Kasumi-1 (cell line): ENCODE data around the gene MAST3.

ENCODE experiments used
- DNase-seq, 2 experiments: peaks; one replicate each; lab custom pipeline; 2025; lab: John Stamatoyannopoulos, UW

The MAST3 gene

DNA sequence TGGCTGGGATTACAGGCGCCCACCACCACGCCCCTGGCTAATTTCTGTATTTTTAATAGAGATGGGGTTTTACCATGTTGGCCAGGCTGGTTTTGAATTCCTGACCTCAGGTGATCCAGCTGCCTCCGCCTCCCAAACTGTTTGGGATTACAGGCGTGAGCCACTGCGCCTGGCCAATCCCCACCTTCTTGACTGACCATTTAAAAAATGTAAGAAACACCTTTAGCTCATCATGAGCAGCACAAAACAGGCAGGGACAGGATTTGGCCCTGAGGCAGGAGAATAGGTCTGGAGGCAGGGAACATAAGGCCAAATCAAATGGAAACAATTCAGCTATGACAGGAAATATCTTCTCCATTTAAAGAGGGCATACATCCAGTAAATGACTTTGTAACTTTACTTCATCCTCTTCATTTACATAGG is 94.1 kb downstream of the MAST3 start:
- DNase-seq = no peak

DNA sequence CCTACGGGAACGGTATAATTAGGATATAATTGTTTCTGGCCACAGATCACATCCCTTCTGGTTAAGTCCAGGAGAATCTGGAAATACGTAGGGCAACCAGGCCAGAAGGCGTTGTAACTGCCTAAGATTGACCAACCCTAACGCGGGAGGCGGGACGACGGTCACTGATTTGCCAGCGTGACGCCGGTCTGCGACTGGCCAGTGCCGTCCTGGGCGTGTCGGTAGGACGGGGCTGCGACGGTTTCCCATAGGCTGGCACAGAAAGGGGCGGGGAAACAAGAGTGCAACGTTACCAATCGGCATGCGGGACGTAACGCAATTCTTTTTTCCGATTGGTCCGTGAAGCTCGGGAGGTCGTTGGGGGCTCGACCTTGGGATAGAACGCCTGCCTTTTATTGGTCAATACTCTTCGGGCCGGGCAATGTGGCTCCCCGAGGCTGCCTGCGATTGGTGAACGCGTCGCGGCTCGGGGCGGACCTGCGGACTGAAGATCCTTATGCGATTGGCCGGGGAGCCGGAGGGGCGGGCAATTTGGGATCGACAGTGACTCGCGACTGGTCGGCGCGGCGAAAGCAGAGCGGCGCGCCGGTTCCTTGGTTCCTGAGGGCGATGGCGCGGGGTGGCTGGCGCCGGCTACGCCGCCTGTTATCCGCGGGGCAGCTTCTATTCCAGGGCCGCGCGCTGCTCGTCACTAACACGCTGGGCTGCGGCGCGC is 95.3 kb downstream of the MAST3 start, which contains the start of gene MPV17L2:
Gene MPV17L2 (plus strand): TSS at position 546 of the 715 bp plus-strand sequence. CDS start 64 bp downstream, at position 610.
- peak; percentile 99 to 100 for DNase-seq

GRCh38 chr19:18193388-18194180 is 96.0 kb downstream of the MAST3 start:
- peak in 1 of 2 experiments; percentile 11 for DNase-seq

DNA sequence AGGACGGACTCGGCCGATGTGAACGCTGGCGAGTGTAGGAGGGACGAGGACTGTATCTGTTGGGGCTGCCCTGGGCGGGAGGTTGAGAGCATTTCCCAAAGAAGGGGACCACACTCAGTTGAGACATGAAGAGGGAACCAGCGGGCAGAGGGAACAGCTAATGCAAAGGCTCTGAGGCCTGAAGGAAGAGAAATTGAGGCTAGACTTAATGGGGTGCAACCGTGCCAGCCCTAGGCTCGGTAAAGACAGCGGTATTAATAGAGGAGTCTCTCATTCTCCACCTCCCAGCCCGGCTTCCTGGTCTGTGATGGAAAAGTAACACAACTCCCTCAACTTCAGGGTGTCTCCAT is 96.6 kb downstream of the MAST3 start:
- no peak for DNase-seq

- no peak for DNase-seq
Measured at GRCh38 chr19:18194554-18195238, 97.1 kb downstream of the MAST3 start.

DNA sequence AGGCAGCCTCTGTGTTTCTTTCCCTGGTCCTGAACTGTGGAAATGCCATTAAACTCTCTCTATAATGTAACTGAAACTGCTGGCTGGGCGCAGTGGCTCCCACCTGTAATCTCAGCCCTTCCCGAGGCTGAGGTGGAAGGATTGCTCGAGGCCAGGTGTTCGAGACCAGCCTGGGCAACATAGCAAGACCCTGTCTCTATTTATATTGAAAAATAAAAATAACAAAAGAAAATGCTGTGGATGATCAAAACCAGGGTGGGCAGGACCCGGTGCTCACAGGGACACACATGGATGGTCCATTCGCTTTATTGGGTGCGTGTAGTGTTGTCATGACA is 98.9 kb downstream of the MAST3 start:
- DNase-seq = no peak

DNA sequence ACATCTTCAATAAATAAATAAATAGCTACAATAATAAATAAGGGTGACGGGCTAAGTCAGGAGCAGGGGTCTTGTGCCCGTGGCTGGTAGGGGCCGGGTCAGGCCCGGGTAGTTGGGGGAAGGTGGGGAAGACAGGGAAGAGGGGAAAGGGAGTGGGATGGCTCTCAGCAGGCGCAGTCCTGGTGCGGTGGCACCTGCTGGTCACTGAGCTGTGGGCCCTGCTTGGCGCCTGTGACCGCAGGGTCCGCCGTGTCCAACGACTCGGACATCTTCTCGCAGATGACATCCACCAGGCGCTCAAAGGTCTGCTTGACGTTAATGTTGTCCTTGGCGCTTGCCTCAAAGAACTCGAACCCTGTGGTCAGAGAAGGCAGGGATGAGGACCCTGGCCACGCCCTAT is 99.7 kb downstream of the MAST3 start:
- no peak for DNase-seq

GRCh38 chr19:18197941-18198340 is 100.4 kb downstream of the MAST3 start:
- DNase-seq = no peak

DNA sequence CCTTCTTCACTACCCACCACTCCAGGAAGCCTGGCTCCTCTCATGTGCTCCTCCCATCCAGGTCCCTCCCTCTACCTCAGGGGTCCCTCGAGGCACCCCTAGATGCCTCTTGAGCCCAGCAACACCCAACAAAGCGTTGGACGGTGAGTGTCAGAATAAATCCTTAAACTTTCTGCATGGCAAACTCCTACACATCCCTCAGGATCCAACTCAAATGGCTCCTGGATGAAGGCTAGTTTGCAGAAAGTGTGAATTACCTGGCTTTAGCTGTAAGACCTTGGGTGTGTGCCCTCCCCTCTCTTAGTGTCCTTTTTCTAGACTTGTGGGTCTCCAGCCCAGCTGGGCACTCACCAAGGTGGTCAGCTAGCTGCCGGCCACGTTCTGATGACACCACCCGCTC is 100.8 kb downstream of the MAST3 start:
- DNase-seq = no peak
